ENCODE data around the gene TMEM201.

Gene TMEM201

DNA sequence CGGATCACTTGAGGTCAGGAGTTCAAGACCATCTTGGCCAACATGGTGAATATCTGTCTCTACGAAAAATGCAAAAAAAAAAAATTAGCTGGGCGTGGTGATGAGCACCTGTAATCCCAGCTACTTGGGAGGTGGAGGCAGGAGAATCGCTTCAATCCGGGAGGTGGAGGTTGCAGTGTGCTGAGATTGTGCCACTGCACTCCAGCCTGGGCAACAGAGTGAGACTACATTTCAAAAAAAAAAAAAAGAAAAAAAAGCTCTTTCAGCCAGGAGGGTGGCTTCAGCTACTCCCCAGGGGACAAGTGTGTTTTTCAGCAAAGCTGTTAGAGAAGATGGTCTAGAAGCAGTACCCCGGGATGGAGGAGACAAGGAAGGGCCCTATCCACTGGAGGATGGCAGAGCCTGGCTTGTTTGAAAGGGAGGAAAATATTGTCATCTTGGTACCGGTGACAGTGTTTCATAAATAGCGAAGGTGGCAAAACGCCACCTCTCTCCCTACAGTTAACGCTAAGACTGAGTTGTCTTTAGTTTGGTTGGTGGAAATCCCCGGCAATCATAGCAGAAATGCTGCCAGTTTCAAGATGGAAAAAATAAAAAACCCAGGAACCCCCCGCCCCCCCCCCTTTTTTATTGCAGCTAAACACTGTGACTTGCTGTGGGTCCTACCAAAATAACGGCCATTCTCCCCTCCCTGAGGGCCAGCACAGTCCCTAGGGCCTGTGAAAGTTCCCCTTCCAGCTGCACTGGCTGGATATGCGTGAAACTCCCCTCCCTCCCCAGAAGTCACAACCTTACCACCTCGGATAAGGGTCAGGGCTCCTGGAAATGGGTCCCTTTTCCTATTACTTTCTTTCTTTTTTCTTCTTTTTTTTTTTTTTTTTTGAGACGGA is 66.4 kb downstream of the TMEM201 start:
- DNase-seq, result no peak

DNA sequence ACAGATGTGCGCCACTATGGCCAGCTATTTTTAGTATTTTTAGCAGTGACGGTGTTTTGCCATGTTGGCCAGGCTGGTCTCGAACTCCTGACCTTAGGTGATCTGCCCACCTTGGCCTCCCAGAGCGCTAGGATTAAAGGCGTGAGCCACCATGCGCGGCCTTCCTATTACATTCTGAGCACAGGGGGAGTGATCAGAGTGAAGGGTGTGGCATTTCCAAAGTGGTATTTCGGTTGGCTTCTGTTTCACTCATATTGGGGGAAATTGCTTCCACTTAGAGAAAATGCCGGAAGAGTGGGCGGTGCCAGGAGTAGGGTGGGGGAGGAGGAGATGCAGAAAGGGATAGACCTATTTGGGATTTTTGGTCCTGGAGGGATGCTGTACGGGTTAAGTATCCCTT is 67.1 kb downstream of the TMEM201 start:
- DNase-seq, result no peak

DNA sequence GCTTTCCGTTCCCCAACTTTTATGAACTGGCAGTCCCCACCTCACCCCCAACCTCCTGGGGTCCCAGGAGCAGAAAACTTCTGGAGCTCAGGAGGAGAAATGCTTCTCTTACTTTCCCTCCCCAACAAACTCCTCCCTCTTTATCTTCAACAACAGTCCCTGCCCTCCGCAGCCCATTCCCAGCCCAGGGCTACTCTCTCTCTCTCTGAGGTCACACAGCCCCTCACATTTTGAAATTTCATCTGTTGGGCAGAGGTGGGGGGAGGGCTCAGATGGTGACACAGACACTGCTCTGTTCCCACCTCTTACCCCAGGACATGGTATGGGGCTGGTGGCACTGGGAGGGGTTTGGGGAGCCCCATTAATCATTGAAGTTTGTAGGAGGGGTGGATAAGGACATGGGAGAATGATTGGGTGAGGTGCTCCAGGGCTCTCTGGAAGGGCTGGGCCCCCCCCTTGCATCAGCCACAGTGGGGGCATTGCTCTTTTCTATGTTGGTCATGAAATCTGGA is 68.9 kb downstream of the TMEM201 start:
- no peak for DNase-seq

DNA sequence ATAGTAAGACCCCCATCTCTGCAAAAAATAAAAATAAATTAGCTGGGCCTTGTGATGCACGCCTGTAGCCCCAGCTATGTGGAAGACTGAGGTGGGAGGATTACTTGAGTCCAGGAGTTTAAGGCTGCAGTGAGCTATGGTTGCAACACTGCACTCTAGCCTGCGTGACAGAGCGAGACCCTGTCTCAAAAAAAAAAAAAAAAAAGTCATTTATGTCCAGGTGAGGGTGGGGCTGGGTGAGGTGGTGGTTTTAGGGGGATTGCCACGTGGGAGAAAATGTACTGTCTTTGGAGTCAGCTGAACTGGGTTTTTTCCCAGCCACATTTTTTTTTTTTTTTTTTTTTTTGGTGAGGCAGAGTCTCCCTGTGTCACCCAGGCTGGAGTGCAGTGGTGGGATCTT is 69.5 kb downstream of the TMEM201 start:
- no peak for DNase-seq

DNA sequence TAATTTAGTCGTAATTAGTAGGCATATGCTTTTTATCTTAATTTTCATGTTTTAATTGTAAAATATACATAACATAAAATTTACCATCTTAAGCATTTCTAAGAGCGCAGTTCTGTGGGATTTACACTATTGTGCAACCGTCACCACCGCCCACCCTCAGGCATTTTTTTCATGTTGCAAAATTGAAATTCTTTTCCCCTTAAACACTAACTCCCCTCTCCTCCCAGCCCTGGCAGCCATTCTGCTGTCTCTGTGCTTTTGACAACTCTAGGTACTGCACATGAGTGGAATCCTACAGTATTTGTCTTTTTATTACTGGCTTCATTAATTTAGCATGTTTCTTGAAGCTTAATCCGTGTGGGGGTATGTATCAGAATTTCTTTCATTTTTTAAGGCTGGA is 70.6 kb downstream of the TMEM201 start:
- DNase-seq, result no peak

DNA sequence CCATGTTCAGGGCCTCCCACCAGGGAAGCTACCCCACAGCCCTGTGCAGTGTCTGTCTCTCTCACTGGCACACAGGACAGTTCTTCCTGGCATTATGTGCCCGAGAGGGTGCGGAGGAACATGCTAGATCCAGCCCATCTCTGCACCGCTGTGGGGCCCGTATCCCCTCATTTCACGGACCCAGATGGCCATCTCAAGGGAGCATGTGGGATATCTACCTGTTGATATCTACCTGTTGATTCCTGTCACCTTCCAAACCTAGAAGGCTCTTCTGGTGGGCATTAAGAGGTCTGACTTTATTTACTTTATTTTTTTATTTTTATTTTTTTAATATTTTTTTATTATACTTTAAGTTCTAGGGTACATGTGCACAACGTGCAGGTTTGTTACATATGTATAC is 74.5 kb downstream of the TMEM201 start:
- no peak for DNase-seq

All from hematopoietic multipotent progenitor cell treated with erythropoietin and hydrocortisone succinate and interleukin-3 and kit ligand, for 8 days (in vitro differentiated cells).